CD8-positive, alpha-beta memory T cell (primary cell): ENCODE results near the gene SNX25. TPM values are rescaled to one million over a fixed set of nuclear protein-coding genes. Genes with fewer than 3 reads are reported as not detected.
"Not testable (repeated sequence)": the region's sequence is repeated elsewhere in the genome, so short reads cannot be mapped to it uniquely, and the experiment has no call there.

Experiments
- CTCF ChIA-PET: fragments of 350-600 bp; sonication (Branson Sonifier 250); formaldehyde crosslinking; loops from one replicate; lab custom pipeline; 2021; ENCODE audit warnings: antibody characterized with exemption; lab: Charles Lee
- POLR2A ChIA-PET: fragments of 350-600 bp; sonication (Branson Sonifier 250); formaldehyde crosslinking; loops from one replicate; lab custom pipeline; 2021; ENCODE audit warnings: antibody characterized with exemption; lab: Charles Lee
- DNase-seq, 5 donors: peaks; one replicate each; pipeline versions ENCODE4 v3.0.0 to v3.0.0-alpha.2; 2020 to 2022; ENCODE audit warnings: mixed read lengths in 1 of 5
- H3K27ac ChIP-seq: one replicate; pipeline ENCODE4 v1.7.0; 2013; ENCODE audit warnings: low read depth, mild to moderate bottlenecking, low read length, moderate library complexity
- H3K27me3 ChIP-seq: 2 replicates; pipeline ENCODE4 v1.7.0; 2013; ENCODE audit warnings: low read length, mild to moderate bottlenecking; ENCODE audit not compliant: insufficient read depth, poor library complexity, severe bottlenecking
- H3K36me3 ChIP-seq: 2 replicates; pipeline ENCODE4 v1.7.0; 2013; ENCODE audit warnings: mild to moderate bottlenecking, low read length, moderate library complexity; ENCODE audit not compliant: insufficient read depth
- H3K4me1 ChIP-seq: 2 replicates; pipeline ENCODE4 v1.7.0; 2013; ENCODE audit warnings: mild to moderate bottlenecking, low read length, moderate library complexity; ENCODE audit not compliant: insufficient read depth
- H3K4me3 ChIP-seq: 2 replicates; pipeline ENCODE4 v1.7.0; 2013; ENCODE audit warnings: mild to moderate bottlenecking, low read length
- H3K9me3 ChIP-seq: 2 replicates; pipeline ENCODE4 v1.7.0; 2013; ENCODE audit warnings: mild to moderate bottlenecking, low read length
- H3K27ac Mint-ChIP-seq, 8 donors: one replicate each; pipeline ENCODE4 v1.8.0; 2020 to 2021; ENCODE audit warnings: mixed read lengths in 8 of 8, mild to moderate bottlenecking in 6 of 8, inconsistent platforms in 3 of 8, moderate library complexity in 3 of 8
- H3K27me3 Mint-ChIP-seq, 2 donors: one replicate each; pipeline ENCODE4 v1.8.0; 2020 to 2021; ENCODE audit warnings: mixed read lengths in 2 of 2, mild to moderate bottlenecking in 1 of 2, moderate library complexity in 1 of 2
- H3K36me3 Mint-ChIP-seq, 3 donors: one replicate each; pipeline ENCODE4 v1.8.0; 2020 to 2021; ENCODE audit warnings: mixed read lengths in 3 of 3, inconsistent platforms in 1 of 3, mild to moderate bottlenecking in 1 of 3
- H3K4me1 Mint-ChIP-seq, 3 donors: one replicate each; pipeline ENCODE4 v1.8.0; 2020 to 2021; ENCODE audit warnings: mixed read lengths in 3 of 3, inconsistent platforms in 1 of 3, mild to moderate bottlenecking in 1 of 3
- H3K4me3 Mint-ChIP-seq, 7 donors: one replicate each; pipeline ENCODE4 v1.8.0; 2020 to 2021; ENCODE audit warnings: mixed read lengths in 7 of 7, mild to moderate bottlenecking in 6 of 7, moderate library complexity in 4 of 7, inconsistent platforms in 2 of 7
- H3K9me3 Mint-ChIP-seq, 5 donors: one replicate each; pipeline ENCODE4 v1.8.0; 2020 to 2022; ENCODE audit warnings: mixed read lengths in 5 of 5, mild to moderate bottlenecking in 3 of 5, moderate library complexity in 2 of 5, inconsistent platforms in 1 of 5
- polyA plus RNA-seq: library from polyadenylated mRNA; unstranded; fragments of 300-500 nt; fragmentation: Illumina TruSeq; gene quantifications from one replicate; pipeline ENCODE4 v1.2.3, GENCODE V29; 2021
- total RNA-seq, 2 experiments: library from RNA; stranded (reverse); gene quantifications; one replicate each; pipeline ENCODE4 v1.2.3, GENCODE V29; 2021

The SNX25 gene
- total and polyA plus RNA-seq, 3 experiments from 2014 or later, result 7.8 to 18.2 (median 17.7) TPM

GRCh38 chr4:185238215-185238681 lies 28.9 kb downstream of the SNX25 start:
- Mint-ChIP-seq H3K9me3 (no peaks in the 10 kb centered on the region), H3K27me3 (no peaks in the 10 kb centered on the region), H3K36me3 (peaks cover 0 to 4% (median 0%) of the 10 kb centered on the region in 3 donors), H3K4me3 (peak overlapping the region in 1 of 7 donors; percentile 36), H3K4me1 (peaks cover 4 to 32% (median 21%) of the 10 kb centered on the region in 3 donors), H3K27ac (no peak overlapping the region)
- Histone ChIP-seq H3K36me3 (no peaks in the 10 kb centered on the region), H3K4me3 (no peak overlapping the region), H3K27ac (no peak overlapping the region), H3K27me3 (no peaks in the 10 kb centered on the region), H3K4me1 (no peaks in the 10 kb centered on the region), H3K9me3 (no peaks in the 10 kb centered on the region)
- DNase-seq, result no peak
- ChIA-PET POLR2A (no interaction called here), CTCF (no interaction called here)

- Mint-ChIP-seq H3K27ac (no peak overlapping the region), H3K4me1 (peaks cover 5 to 28% (median 21%) of the 10 kb centered on the region in 3 donors), H3K27me3 (no peaks in the 10 kb centered on the region), H3K36me3 (peaks cover 0 to 4% (median 0%) of the 10 kb centered on the region in 3 donors), H3K4me3 (no peak overlapping the region), H3K9me3 (no peaks in the 10 kb centered on the region)
- CTCF ChIA-PET, result no interaction called here
- DNase-seq, result no peak
- H3K4me1 ChIP-seq, result no peaks in the 10 kb centered on the region
- no peaks in the 10 kb centered on the region for H3K27me3 ChIP-seq
- POLR2A ChIA-PET, result no interaction called here
- H3K27ac ChIP-seq, result no peak overlapping the region
- H3K36me3 ChIP-seq, result no peaks in the 10 kb centered on the region
- H3K4me3 ChIP-seq, result no peak overlapping the region
- H3K9me3 ChIP-seq, result no peaks in the 10 kb centered on the region
Observed at GRCh38 chr4:185238750-185239149, 29.4 kb downstream of the SNX25 start.

GRCh38 chr4:185240486-185240885 lies 31.1 kb downstream of the SNX25 start:
- H3K4me1 ChIP-seq, H3K27me3 ChIP-seq, H3K9me3 ChIP-seq, H3K4me3 Mint-ChIP-seq, H3K27ac ChIP-seq, H3K4me3 ChIP-seq, H3K9me3 Mint-ChIP-seq, POLR2A ChIA-PET, H3K36me3 ChIP-seq, H3K27ac Mint-ChIP-seq, H3K27me3 Mint-ChIP-seq, H3K36me3 Mint-ChIP-seq, CTCF ChIA-PET, DNase-seq: not testable (repeated sequence)
- H3K4me1 Mint-ChIP-seq, result peaks cover 5 to 20% (median 14%) of the 10 kb centered on the region in 3 donors

- POLR2A ChIA-PET, result no interaction called here
Observed at GRCh38 chr4:185242749-185243533, 33.5 kb downstream of the SNX25 start.

GRCh38 chr4:185243879-185244278 lies 34.5 kb downstream of the SNX25 start:
- Mint-ChIP-seq H3K4me3 (no peak overlapping the region), H3K4me1 (peaks cover 0 to 3% (median 1%) of the 10 kb centered on the region in 3 donors), H3K27ac (peak overlapping the region in 1 of 8 donors; percentile 26), H3K9me3 (no peaks in the 10 kb centered on the region), H3K36me3 (peaks cover 3 to 5% (median 5%) of the 10 kb centered on the region in 3 donors), H3K27me3 (no peaks in the 10 kb centered on the region)
- H3K4me1 ChIP-seq, result no peaks in the 10 kb centered on the region
- no peak for DNase-seq
- no peak overlapping the region for H3K4me3 ChIP-seq
- no peak overlapping the region for H3K27ac ChIP-seq
- ChIA-PET POLR2A (no interaction called here), CTCF (no interaction called here)
- H3K9me3 ChIP-seq, result no peaks in the 10 kb centered on the region
- no peaks in the 10 kb centered on the region for H3K27me3 ChIP-seq
- no peaks in the 10 kb centered on the region for H3K36me3 ChIP-seq

More at GRCh38 chr4:185242749-185243533, 33.5 kb downstream of the SNX25 start:
- Histone ChIP-seq H3K4me3 (no peak overlapping the region), H3K4me1 (no peaks in the 10 kb centered on the region), H3K36me3 (no peaks in the 10 kb centered on the region), H3K27ac (no peak overlapping the region), H3K9me3 (no peaks in the 10 kb centered on the region), H3K27me3 (no peaks in the 10 kb centered on the region)
- CTCF ChIA-PET, result no interaction called here
- Mint-ChIP-seq H3K27ac (peak overlapping the region in 1 of 8 donors; percentile 44), H3K9me3 (no peaks in the 10 kb centered on the region), H3K27me3 (no peaks in the 10 kb centered on the region), H3K4me3 (no peak overlapping the region), H3K4me1 (peaks cover 5 to 11% (median 6%) of the 10 kb centered on the region in 3 donors), H3K36me3 (peaks cover 0 to 4% (median 2%) of the 10 kb centered on the region in 3 donors)
- DNase-seq, result no peak

GRCh38 chr4:185244763-185245162 lies 35.4 kb downstream of the SNX25 start:
- Mint-ChIP-seq H3K9me3 (no peaks in the 10 kb centered on the region), H3K4me1 (peaks cover 0 to 3% (median 1%) of the 10 kb centered on the region in 3 donors), H3K27me3 (no peaks in the 10 kb centered on the region), H3K36me3 (peaks cover 4 to 6% (median 5%) of the 10 kb centered on the region in 3 donors), H3K27ac (peak overlapping the region in 1 of 8 donors; percentile 48), H3K4me3 (no peak overlapping the region)
- POLR2A ChIA-PET, result no interaction called here
- Histone ChIP-seq H3K27ac (no peak overlapping the region), H3K36me3 (no peaks in the 10 kb centered on the region), H3K27me3 (no peaks in the 10 kb centered on the region), H3K9me3 (no peaks in the 10 kb centered on the region), H3K4me3 (no peak overlapping the region), H3K4me1 (no peaks in the 10 kb centered on the region)
- DNase-seq, result no peak
- CTCF ChIA-PET, result no interaction called here

GRCh38 chr4:185246453-185246852 lies 37.1 kb downstream of the SNX25 start:
- Mint-ChIP-seq H3K27me3 (no peaks in the 10 kb centered on the region), H3K27ac (peak overlapping the region in 3 of 8 donors; percentile 0 to 58 (median 36)), H3K36me3 (peaks cover 4 to 7% (median 7%) of the 10 kb centered on the region in 3 donors), H3K4me3 (no peak overlapping the region), H3K4me1 (peaks cover 6 to 13% (median 12%) of the 10 kb centered on the region in 3 donors), H3K9me3 (no peaks in the 10 kb centered on the region)
- Histone ChIP-seq H3K36me3 (no peaks in the 10 kb centered on the region), H3K4me1 (peaks cover 5% of the 10 kb centered on the region), H3K9me3 (no peaks in the 10 kb centered on the region), H3K27me3 (no peaks in the 10 kb centered on the region), H3K4me3 (no peak overlapping the region), H3K27ac (no peak overlapping the region)
- CTCF ChIA-PET, result no interaction called here
- POLR2A ChIA-PET, result no interaction called here
- DNase-seq, result no peak

- H3K9me3 ChIP-seq, result no peaks in the 10 kb centered on the region
- no peaks in the 10 kb centered on the region for H3K36me3 ChIP-seq
- POLR2A ChIA-PET, result no interaction called here
- peaks cover 10 to 20% (median 19%) of the 10 kb centered on the region in 3 donors for H3K4me1 Mint-ChIP-seq
- peaks cover 4 to 7% (median 7%) of the 10 kb centered on the region in 3 donors for H3K36me3 Mint-ChIP-seq
- H3K27ac ChIP-seq, result no peak overlapping the region
- H3K27ac Mint-ChIP-seq, result no peak overlapping the region
- no peak overlapping the region for H3K4me3 ChIP-seq
- H3K27me3 ChIP-seq, result no peaks in the 10 kb centered on the region
- CTCF ChIA-PET, result no interaction called here
- H3K4me1 ChIP-seq, result peaks cover 12% of the 10 kb centered on the region
- DNase-seq, result no peak
- no peaks in the 10 kb centered on the region for H3K27me3 Mint-ChIP-seq
- no peaks in the 10 kb centered on the region for H3K9me3 Mint-ChIP-seq
- no peak overlapping the region for H3K4me3 Mint-ChIP-seq
Observed at GRCh38 chr4:185247151-185247550, 37.8 kb downstream of the SNX25 start.
